Measurements from ENCODE around the gene MN1. TPM values are rescaled to one million over a fixed set of nuclear protein-coding genes. Genes with fewer than 3 reads are reported as not detected.

Gene MN1
- polyA plus RNA-seq, 2 of the 4 experiments (the other 2 are of a cell fraction), result 0.59 to 2.4 TPM

DNA sequence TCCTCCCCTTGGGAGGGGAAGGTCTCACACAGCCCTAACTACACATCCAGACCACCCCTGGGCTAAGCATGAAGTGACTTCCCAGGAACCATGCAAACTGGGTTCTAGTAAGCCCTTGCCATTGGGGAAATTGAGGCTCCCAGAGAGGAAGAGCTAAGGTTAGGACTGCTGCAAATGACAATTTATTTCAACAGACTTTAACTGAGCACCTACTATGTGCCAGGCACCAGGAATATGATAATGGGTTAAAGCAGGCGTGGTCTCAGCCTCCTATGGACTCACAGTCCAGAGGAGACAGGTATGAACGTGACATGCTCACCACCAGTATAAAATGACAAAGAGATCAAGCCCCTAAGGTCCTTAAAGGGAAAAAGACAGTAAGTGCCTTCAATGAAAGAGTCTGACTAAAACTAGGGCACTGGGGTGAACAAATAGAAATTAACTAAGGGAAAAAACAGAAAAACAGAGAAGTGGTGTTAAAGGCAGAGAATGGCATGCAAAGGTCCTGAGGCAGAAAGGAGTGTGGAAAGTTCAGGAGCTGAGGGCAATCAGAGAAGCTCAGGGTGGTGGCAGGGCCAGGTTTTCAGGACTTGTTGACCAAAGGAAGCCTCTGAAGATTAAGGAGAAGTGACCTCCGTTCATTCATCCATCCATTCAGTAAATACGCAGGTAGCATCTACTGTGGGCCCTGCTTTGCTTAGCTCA is 14.4 kb upstream of the MN1 start:
- POLR2A ChIA-PET, result no interaction called here

DNA sequence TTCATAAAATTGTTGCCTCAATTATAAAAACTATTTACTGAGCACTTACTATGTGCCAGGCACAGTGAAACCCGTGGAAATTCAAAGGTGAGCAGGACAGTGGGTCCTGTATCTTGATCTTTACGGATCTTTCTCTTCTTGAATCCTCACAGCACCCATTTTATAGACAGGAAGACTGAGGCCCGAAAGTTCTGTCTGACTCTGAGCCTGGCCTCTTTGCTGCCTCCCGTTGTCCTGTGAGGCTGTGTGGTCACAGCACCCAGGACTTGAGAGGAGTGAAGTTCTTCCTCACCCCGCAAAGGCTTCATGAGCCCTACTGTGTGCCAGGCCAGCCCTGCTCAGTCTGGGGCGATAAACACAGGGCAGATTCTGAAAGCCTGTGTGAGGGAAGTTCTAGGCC is 13.4 kb upstream of the MN1 start:
- H3K4me3 ChIP-seq, result no peak overlapping the region
- TF ChIP-seq KDM1A (IDR thresholded peaks at IDR 0.05; ENCODE audit: low read depth) (0 out of 2 replicates have a peak, but pooled peaks have one; percentile 72), NFE2L2 (conservative IDR thresholded peaks at IDR 0.05; ENCODE audit: low read length) (no peak), TFCP2L1 (CRISPR knock-in tag; IDR thresholded peaks at IDR 0.05) (no peak), CHD4 (IDR thresholded peaks at IDR 0.05; ENCODE audit: borderline replicate concordance) (no peak)
- H3K27ac ChIP-seq, result no peak overlapping the region
- H3K4me2 ChIP-seq, result no peak overlapping the region
- DNase-seq (ENCODE audit: low read depth in 1 of 2, low spot score in 1 of 2) (no peak), ATAC-seq (no peak), FAIRE-seq (no peak)
- ChIA-PET CTCF (no interaction called here), POLR2A (no interaction called here)
- WGBS (ENCODE audit: missing lambda C conversion rate), result 51% methylated on average over 6 of the region's 6 CpGs
- H3K4me1 ChIP-seq, result no peaks in the 10 kb centered on the region
- H3K9me3 ChIP-seq, result no peaks in the 10 kb centered on the region

More for the DNA sequence above, 14.4 kb upstream of the MN1 start:
- no peaks in the 10 kb centered on the region for H3K4me1 ChIP-seq
- no peaks in the 10 kb centered on the region for H3K9me3 ChIP-seq
- FAIRE-seq, result no peak
- TF ChIP-seq NPAS2 (CRISPR knock-in tag; IDR thresholded peaks at IDR 0.05; ENCODE audit: borderline replicate concordance) (no peak), E2F6 (IDR thresholded peaks at IDR 0.05; ENCODE audit: borderline replicate concordance, low read depth) (no peak), CBX2 (IDR thresholded peaks at IDR 0.05; ENCODE audit: borderline replicate concordance, low read depth) (no peak), HOXB13 (CRISPR knock-in tag; IDR thresholded peaks at IDR 0.05; ENCODE audit: low read depth) (no peak), TP53 (CRISPR knock-in tag; IDR thresholded peaks at IDR 0.05) (no peak), EHF (CRISPR knock-in tag; IDR thresholded peaks at IDR 0.05) (no peak), MAZ (IDR thresholded peaks at IDR 0.05; ENCODE audit: borderline replicate concordance, low read depth, low read length) (no peak), BHLHE40 (IDR thresholded peaks at IDR 0.05; ENCODE audit: low read depth, low read length) (no peak), CBX8 (IDR thresholded peaks at IDR 0.05) (no peak), EHMT2 (IDR thresholded peaks at IDR 0.05; ENCODE audit: low read depth) (no peak)
- TF ChIP-seq, protein P1, sequence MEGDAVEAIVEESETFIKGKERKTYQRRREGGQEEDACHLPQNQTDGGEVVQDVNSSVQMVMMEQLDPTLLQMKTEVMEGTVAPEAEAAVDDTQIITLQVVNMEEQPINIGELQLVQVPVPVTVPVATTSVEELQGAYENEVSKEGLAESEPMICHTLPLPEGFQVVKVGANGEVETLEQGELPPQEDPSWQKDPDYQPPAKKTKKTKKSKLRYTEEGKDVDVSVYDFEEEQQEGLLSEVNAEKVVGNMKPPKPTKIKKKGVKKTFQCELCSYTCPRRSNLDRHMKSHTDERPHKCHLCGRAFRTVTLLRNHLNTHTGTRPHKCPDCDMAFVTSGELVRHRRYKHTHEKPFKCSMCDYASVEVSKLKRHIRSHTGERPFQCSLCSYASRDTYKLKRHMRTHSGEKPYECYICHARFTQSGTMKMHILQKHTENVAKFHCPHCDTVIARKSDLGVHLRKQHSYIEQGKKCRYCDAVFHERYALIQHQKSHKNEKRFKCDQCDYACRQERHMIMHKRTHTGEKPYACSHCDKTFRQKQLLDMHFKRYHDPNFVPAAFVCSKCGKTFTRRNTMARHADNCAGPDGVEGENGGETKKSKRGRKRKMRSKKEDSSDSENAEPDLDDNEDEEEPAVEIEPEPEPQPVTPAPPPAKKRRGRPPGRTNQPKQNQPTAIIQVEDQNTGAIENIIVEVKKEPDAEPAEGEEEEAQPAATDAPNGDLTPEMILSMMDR (IDR thresholded peaks at IDR 0.05), result no peak
- TF ChIP-seq, protein P2, sequence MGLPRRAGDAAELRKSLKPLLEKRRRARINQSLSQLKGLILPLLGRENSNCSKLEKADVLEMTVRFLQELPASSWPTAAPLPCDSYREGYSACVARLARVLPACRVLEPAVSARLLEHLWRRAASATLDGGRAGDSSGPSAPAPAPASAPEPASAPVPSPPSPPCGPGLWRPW (IDR thresholded peaks at IDR 0.05), result no peak
- TF ChIP-seq, protein P3, sequence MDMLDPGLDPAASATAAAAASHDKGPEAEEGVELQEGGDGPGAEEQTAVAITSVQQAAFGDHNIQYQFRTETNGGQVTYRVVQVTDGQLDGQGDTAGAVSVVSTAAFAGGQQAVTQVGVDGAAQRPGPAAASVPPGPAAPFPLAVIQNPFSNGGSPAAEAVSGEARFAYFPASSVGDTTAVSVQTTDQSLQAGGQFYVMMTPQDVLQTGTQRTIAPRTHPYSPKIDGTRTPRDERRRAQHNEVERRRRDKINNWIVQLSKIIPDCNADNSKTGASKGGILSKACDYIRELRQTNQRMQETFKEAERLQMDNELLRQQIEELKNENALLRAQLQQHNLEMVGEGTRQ (IDR thresholded peaks at IDR 0.05), result no peak
- no peak overlapping the region for H3K4me2 ChIP-seq
- CTCF ChIA-PET, result no interaction called here
- no peak overlapping the region for H3K27ac ChIP-seq
- WGBS (ENCODE audit: missing lambda C conversion rate), result 69% methylated on average over 4 of the region's 4 CpGs
- H3K4me3 ChIP-seq, result no peak overlapping the region
- ATAC-seq, result no peak
- no peak for DNase-seq (ENCODE audit: low read depth in 1 of 2, low spot score in 1 of 2)

DNA sequence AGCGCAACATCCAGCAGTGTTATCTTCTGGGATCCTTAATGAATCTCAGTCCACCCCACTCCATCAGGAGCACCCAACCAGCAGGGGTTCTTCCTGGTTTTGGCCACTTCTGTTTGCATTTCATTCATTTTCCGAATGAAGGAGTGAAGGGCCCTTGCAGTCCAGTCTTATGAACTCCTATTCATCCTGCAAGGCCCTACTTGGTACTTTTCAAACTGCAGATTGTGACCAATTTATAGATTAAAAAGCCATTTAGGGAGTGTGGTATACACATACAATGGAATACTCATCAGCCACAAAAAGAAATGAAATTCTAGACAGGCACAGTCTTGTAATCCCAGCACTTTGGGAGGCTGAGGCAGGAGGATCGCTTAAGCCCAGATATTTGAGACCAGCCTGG is 10.2 kb upstream of the MN1 start:
- ATAC-seq, result no peak
- Histone ChIP-seq H3K4me2 (no peak overlapping the region), H3K4me1 (no peaks in the 10 kb centered on the region), H3K9me3 (no peaks in the 10 kb centered on the region), H3K4me3 (no peak overlapping the region), H3K27ac (no peak overlapping the region)
- ChIA-PET CTCF (no interaction called here), POLR2A (no interaction called here)
- no peak for FAIRE-seq
- TF ChIP-seq EHMT2 (IDR thresholded peaks at IDR 0.05; ENCODE audit: low read depth) (no peak), HOXB5 (CRISPR knock-in tag; IDR thresholded peaks at IDR 0.05) (no peak), EHF (CRISPR knock-in tag; IDR thresholded peaks at IDR 0.05) (no peak), POLR2A (IDR thresholded peaks at IDR 0.05; ENCODE audit: low read length) (no peak), JUNB (IDR thresholded peaks at IDR 0.05) (no peak), NFE2L2 (conservative IDR thresholded peaks at IDR 0.05; ENCODE audit: low read length) (no peak), REST (IDR thresholded peaks at IDR 0.05) (no peak), TP53 (CRISPR knock-in tag; IDR thresholded peaks at IDR 0.05) (no peak), RAD21 (conservative IDR thresholded peaks at IDR 0.05 in 1 of 2, IDR thresholded peaks at IDR 0.05 in 1 of 2) (no peak), SREBF2 (IDR thresholded peaks at IDR 0.05) (no peak)
- WGBS (ENCODE audit: missing lambda C conversion rate), result 86% methylated on average over 3 of the region's 3 CpGs
- DNase-seq (ENCODE audit: low read depth in 1 of 2, low spot score in 1 of 2), result no peak

Measured in A549 (cell line).